ENCODE data around the gene ZNF579. TPM values are rescaled to one million over a fixed set of nuclear protein-coding genes. Genes with fewer than 3 reads are reported as not detected.

The ZNF579 gene
- total RNA-seq, 2 experiments from 2014 or later, result 7.2 to 7.5 TPM

GRCh38 chr19:55620410-55621204, 40.0 kb upstream of the ZNF579 start:
- H3K4me3 Mint-ChIP-seq, result no peak overlapping the region
- POLR2A ChIA-PET, result interaction anchor here (1.0 kb wide), 1 partner anchor 14 kb away, joined by 4 read pairs; no protein-coding TSS in a partner anchor
- peak overlapping the region; percentile 69 for H3K27ac Mint-ChIP-seq
- H3K4me1 Mint-ChIP-seq, result peaks cover 39% of the 10 kb centered on the region
- H3K27me3 Mint-ChIP-seq, result no peaks in the 10 kb centered on the region
- DNase-seq (peak; percentile 55), ATAC-seq (peak; percentile 7)
- intact Hi-C loops (cut with DNase I, micrococcal nuclease), result loop anchor here in 1 of 2 experiments (2.0 kb wide), 1 partner anchor 14 kb away; no protein-coding TSS in a partner anchor
- H3K36me3 Mint-ChIP-seq (ENCODE audit: low read depth), result peaks cover 26% of the 10 kb centered on the region
- CTCF ChIA-PET, result interaction anchor here (0.8 to 2.4 kb wide), 5 partner anchors 12 to 502 kb away, joined by 3 to 18 read pairs (median 3); partner anchors contain the start of gene ZNF865
- H3K9me3 Mint-ChIP-seq (ENCODE audit: low read depth), result no peaks in the 10 kb centered on the region

DNA sequence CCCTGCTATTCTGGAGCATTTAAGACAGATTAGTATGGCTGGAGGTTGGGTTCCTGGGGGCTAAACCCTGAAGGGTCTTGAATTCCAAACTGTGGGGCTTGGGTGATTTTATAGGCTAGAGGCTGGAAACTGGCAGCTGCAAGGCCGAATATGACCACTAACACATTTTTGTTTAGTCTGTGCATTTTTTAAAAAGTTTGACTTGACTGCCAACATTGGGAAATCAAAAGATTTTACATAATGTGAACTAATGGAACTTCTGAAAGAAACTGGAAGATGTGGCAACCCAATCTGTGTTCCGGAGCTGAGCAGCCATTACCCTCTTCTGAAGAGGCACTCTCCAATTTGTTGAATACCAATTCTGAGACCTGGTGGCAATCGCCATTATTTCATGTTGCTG, 38.6 kb upstream of the ZNF579 start:
- DNase-seq, result no peak
- CTCF ChIA-PET, result interaction anchor here (2.4 kb wide), 1 partner anchor 13 kb away, joined by 18 read pairs; the partner anchor contains the start of gene ZNF865
- H3K36me3 Mint-ChIP-seq (ENCODE audit: low read depth), result peaks cover 26% of the 10 kb centered on the region
- POLR2A ChIA-PET, result no interaction called here
- peaks cover 31% of the 10 kb centered on the region for H3K4me1 Mint-ChIP-seq
- H3K27ac Mint-ChIP-seq, result no peak overlapping the region
- intact Hi-C loops (cut with DNase I, micrococcal nuclease), result no loop called here
- ATAC-seq, result no peak
- no peaks in the 10 kb centered on the region for H3K9me3 Mint-ChIP-seq (ENCODE audit: low read depth)
- no peaks in the 10 kb centered on the region for H3K27me3 Mint-ChIP-seq
- no peak overlapping the region for H3K4me3 Mint-ChIP-seq

DNA sequence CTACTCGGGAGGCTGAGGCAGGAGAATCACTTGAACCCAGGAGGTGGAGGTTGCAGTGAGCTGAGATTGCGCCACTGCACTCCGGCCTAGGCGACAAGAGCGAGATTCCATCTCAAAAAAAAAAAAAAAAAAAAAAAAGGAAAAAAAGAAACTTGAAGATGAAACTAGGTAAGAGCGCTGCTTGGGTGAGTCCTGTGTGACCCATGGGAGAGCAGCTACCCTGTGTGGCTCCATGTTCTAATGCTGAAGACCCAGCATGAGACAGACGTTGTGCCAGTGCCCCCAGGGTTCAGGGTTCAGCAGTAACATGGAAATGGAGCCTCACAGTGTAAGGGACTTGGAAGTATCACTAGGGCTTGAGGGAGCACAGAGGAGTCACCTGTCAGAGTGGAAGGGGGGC, 37.8 kb upstream of the ZNF579 start:
- intact Hi-C loops (cut with DNase I, micrococcal nuclease), result no loop called here
- DNase-seq (no peak), ATAC-seq (no peak)
- ChIA-PET POLR2A (no interaction called here), CTCF (interaction anchor here (0.9 kb wide), 1 partner anchor 14 kb away, joined by 3 read pairs; no protein-coding TSS in a partner anchor)
- Mint-ChIP-seq H3K27me3 (no peaks in the 10 kb centered on the region), H3K27ac (no peak overlapping the region), H3K9me3 (ENCODE audit: low read depth) (no peaks in the 10 kb centered on the region), H3K4me1 (peaks cover 24% of the 10 kb centered on the region), H3K4me3 (no peak overlapping the region), H3K36me3 (ENCODE audit: low read depth) (peaks cover 24% of the 10 kb centered on the region)

DNA sequence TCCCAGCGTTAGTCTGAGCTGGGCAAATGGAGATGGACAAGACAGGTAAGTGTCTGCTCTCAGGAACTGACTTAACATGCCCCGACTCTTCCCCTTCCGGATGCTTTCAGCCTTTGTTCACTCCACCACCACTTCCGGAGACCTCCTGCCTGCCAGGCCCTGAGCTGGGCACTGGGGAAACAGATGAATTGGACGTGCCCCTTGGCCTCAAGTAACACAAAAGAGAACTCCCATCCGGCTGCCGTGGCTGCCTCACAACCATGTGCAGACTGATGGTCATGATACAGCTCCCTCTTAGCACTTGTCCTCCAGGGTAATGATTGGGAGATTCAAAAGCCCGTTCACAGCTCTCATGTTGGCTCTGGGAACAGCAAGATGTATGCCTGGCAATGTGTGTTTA, 36.8 kb upstream of the ZNF579 start:
- CTCF ChIA-PET, result interaction anchor here (1.2 kb wide), 1 partner anchor 11 kb away, joined by 8 read pairs; no protein-coding TSS in a partner anchor
- POLR2A ChIA-PET, result interaction anchor here (0.6 kb wide), 1 partner anchor 18 kb away, joined by 3 read pairs; the partner anchor contains the start of gene ZNF524

DNA sequence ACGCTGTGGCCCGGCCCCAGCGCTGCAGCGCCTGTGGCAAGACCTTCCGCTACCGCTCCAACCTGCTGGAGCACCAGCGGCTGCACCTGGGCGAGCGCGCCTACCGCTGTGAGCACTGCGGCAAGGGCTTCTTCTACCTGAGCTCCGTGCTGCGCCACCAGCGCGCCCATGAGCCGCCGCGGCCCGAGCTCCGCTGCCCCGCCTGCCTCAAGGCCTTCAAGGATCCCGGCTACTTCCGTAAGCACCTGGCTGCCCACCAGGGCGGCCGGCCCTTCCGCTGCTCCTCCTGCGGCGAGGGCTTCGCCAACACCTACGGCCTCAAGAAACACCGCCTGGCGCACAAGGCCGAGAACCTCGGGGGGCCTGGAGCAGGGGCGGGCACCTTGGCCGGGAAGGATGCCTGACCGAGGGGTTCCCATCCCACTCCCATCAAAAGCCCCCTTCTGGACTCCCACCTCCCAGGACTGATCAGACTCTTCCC, 35.8 kb upstream of the ZNF579 start:
- DNase-seq (no peak), ATAC-seq (no peak)
- no peak overlapping the region for H3K4me3 Mint-ChIP-seq
- no peak overlapping the region for H3K27ac Mint-ChIP-seq
- H3K4me1 Mint-ChIP-seq, result peaks cover 27% of the 10 kb centered on the region
- ChIA-PET CTCF (no interaction called here), POLR2A (no interaction called here)
- peaks cover 32% of the 10 kb centered on the region for H3K36me3 Mint-ChIP-seq (ENCODE audit: low read depth)
- no peaks in the 10 kb centered on the region for H3K27me3 Mint-ChIP-seq
- intact Hi-C loops (cut with DNase I, micrococcal nuclease), result no loop called here
- H3K9me3 Mint-ChIP-seq (ENCODE audit: low read depth), result no peaks in the 10 kb centered on the region

More for the DNA sequence above, 36.8 kb upstream of the ZNF579 start:
- intact Hi-C loops (cut with DNase I, micrococcal nuclease), result no loop called here
- Mint-ChIP-seq H3K27ac (peak overlapping the region; percentile 51), H3K36me3 (ENCODE audit: low read depth) (peaks cover 32% of the 10 kb centered on the region), H3K4me1 (peaks cover 22% of the 10 kb centered on the region), H3K9me3 (ENCODE audit: low read depth) (no peaks in the 10 kb centered on the region), H3K27me3 (no peaks in the 10 kb centered on the region), H3K4me3 (no peak overlapping the region)
- ATAC-seq, result no peak
- no peak for DNase-seq

GRCh38 chr19:55615543-55616394, 35.1 kb upstream of the ZNF579 start:
- H3K9me3 Mint-ChIP-seq (ENCODE audit: low read depth), result no peaks in the 10 kb centered on the region
- CTCF ChIA-PET, result no interaction called here
- peaks cover 21% of the 10 kb centered on the region for H3K4me1 Mint-ChIP-seq
- H3K27ac Mint-ChIP-seq, result no peak overlapping the region
- POLR2A ChIA-PET, result no interaction called here
- intact Hi-C loops (cut with DNase I, micrococcal nuclease), result no loop called here
- ATAC-seq (no peak), DNase-seq (no peak)
- peaks cover 32% of the 10 kb centered on the region for H3K36me3 Mint-ChIP-seq (ENCODE audit: low read depth)
- H3K4me3 Mint-ChIP-seq, result no peak overlapping the region
- H3K27me3 Mint-ChIP-seq, result no peaks in the 10 kb centered on the region

DNA sequence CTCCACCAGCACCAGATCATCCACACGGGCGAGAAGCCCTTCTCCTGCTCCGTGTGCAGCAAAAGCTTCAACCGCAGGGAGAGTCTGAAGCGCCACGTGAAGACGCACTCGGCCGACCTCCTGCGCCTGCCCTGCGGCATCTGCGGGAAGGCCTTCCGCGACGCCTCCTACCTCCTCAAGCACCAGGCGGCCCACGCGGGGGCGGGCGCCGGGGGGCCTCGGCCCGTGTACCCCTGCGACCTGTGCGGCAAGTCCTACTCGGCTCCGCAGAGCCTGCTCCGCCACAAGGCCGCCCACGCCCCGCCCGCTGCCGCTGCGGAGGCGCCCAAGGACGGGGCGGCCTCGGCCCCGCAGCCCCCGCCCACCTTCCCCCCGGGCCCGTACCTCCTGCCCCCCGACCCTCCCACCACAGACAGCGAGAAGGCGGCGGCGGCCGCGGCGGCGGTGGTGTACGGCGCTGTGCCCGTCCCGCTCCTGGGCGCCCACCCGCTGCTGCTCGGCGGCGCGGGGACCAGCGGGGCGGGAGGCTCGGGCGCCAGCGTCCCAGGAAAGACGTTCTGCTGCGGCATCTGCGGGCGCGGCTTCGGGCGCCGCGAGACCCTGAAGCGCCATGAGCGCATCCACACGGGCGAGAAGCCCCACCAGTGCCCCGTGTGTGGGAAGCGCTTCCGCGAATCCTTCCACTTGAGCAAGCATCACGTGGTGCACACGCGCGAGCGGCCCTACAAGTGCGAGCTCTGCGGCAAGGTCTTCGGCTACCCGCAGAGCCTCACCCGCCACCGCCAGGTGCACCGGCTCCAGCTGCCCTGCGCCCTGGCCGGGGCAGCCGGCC, 34.3 kb upstream of the ZNF579 start:
- H3K36me3 Mint-ChIP-seq (ENCODE audit: low read depth), result peaks cover 28% of the 10 kb centered on the region
- H3K27ac Mint-ChIP-seq, result no peak overlapping the region
- peaks cover 17% of the 10 kb centered on the region for H3K4me1 Mint-ChIP-seq
- H3K9me3 Mint-ChIP-seq (ENCODE audit: low read depth), result no peaks in the 10 kb centered on the region
- H3K4me3 Mint-ChIP-seq, result no peak overlapping the region
- ChIA-PET POLR2A (no interaction called here), CTCF (no interaction called here)
- no peak for DNase-seq
- no peak for ATAC-seq
- no peaks in the 10 kb centered on the region for H3K27me3 Mint-ChIP-seq
- intact Hi-C loops (cut with DNase I, micrococcal nuclease), result no loop called here

- H3K27me3 Mint-ChIP-seq, result no peaks in the 10 kb centered on the region
- no peak for ATAC-seq
- ChIA-PET CTCF (no interaction called here), POLR2A (no interaction called here)
- H3K4me1 Mint-ChIP-seq, result peaks cover 17% of the 10 kb centered on the region
- intact Hi-C loops (cut with DNase I, micrococcal nuclease), result no loop called here
- H3K36me3 Mint-ChIP-seq (ENCODE audit: low read depth), result peaks cover 31% of the 10 kb centered on the region
- H3K4me3 Mint-ChIP-seq, result no peak overlapping the region
- no peaks in the 10 kb centered on the region for H3K9me3 Mint-ChIP-seq (ENCODE audit: low read depth)
- H3K27ac Mint-ChIP-seq, result no peak overlapping the region
- no peak for DNase-seq
Observed at GRCh38 chr19:55613930-55614710, 33.5 kb upstream of the ZNF579 start.

DNA sequence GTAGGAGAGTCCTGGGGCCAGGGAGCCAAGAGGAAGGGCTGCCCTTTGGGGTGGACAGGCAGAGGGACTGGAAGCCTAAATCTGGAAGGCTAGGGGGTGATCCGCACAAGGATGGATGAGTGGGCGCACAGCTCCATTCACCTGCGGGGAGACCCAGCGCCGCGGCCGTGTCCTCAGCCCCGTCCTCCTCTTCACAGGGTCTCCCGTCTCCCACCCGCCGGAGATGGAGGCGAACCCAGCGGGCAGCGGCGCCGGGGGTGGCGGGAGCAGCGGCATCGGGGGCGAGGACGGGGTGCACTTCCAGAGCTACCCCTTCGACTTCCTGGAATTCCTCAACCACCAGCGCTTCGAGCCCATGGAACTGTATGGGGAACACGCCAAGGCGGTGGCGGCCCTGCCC, 32.7 kb upstream of the ZNF579 start:
- H3K4me1 Mint-ChIP-seq, result peaks cover 23% of the 10 kb centered on the region
- no peaks in the 10 kb centered on the region for H3K27me3 Mint-ChIP-seq
- H3K36me3 Mint-ChIP-seq (ENCODE audit: low read depth), result peaks cover 31% of the 10 kb centered on the region
- DNase-seq (no peak), ATAC-seq (no peak)
- H3K9me3 Mint-ChIP-seq (ENCODE audit: low read depth), result no peaks in the 10 kb centered on the region
- no peak overlapping the region for H3K27ac Mint-ChIP-seq
- H3K4me3 Mint-ChIP-seq, result no peak overlapping the region
- CTCF ChIA-PET, result no interaction called here
- intact Hi-C loops (cut with DNase I, micrococcal nuclease), result no loop called here
- POLR2A ChIA-PET, result no interaction called here

DNA sequence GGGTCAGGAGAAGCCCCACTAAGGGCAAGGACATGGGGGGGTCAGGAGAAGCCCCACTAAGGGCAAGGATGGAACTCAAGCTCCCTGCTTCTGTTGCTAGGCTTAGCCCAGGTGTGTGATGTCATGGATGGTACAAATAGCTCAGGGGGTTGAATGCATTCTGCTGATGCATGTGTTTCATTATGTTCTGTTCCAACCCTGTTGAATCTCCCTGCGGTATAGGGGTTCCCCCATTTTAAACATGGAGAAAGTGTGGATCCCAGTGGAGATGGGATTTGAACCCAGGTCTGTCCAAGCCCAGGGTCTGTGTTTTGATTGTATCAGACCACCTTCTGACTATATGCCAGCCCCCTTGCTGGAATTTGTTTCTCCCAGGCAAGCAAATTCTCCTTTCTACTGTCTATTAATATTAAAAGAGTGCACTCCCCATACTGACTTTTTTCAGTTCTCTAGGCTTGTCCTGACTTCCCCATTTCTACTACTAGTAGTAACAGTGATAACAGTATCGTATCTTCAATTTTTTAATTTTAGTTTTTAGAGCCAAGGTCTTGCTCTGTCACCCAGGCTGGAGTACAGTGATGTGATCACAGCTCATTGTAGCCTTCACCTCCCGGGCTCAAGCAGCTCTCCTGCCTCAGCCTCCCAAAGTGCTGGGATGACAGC, 31.5 kb upstream of the ZNF579 start:
- Mint-ChIP-seq H3K36me3 (ENCODE audit: low read depth) (peaks cover 30% of the 10 kb centered on the region), H3K4me1 (peaks cover 32% of the 10 kb centered on the region), H3K27me3 (no peaks in the 10 kb centered on the region), H3K4me3 (no peak overlapping the region), H3K9me3 (ENCODE audit: low read depth) (no peaks in the 10 kb centered on the region), H3K27ac (peak overlapping the region; percentile 24)
- ChIA-PET POLR2A (no interaction called here), CTCF (interaction anchor here (1.4 kb wide), 1 partner anchor 46 kb away, joined by 3 read pairs; no protein-coding TSS in a partner anchor)
- DNase-seq (no peak), ATAC-seq (no peak)
- intact Hi-C loops (cut with DNase I, micrococcal nuclease), result no loop called here
